ENCODE results near the gene DHH. TPM values are rescaled to one million over a fixed set of nuclear protein-coding genes. Genes with fewer than 3 reads are reported as not detected.

Gene DHH
- polyA plus RNA-seq, 3 donors: 0.25 to 0.44 (median 0.33) TPM

GRCh38 chr12:49051777-49052438 lies 42.7 kb downstream of the DHH start:
- DNase-seq (ENCODE audit: low read depth in 3 of 3, low spot score in 2 of 3): no peak

GRCh38 chr12:49051373-49051764 lies 43.2 kb downstream of the DHH start:
- DNase-seq (ENCODE audit: low read depth in 3 of 3, low spot score in 2 of 3): no peak

- no peak for DNase-seq (ENCODE audit: low read depth in 3 of 3, low spot score in 2 of 3)
Measured at GRCh38 chr12:49050507-49051372, 43.9 kb downstream of the DHH start.

- DNase-seq (ENCODE audit: low read depth in 3 of 3, low spot score in 2 of 3): no peak
Measured at GRCh38 chr12:49049566-49050224, 44.9 kb downstream of the DHH start.

GRCh38 chr12:49048953-49049352 lies 45.6 kb downstream of the DHH start:
- no peak for DNase-seq (ENCODE audit: low read depth in 3 of 3, low spot score in 2 of 3)

GRCh38 chr12:49046129-49046895 lies 48.3 kb downstream of the DHH start:
- no peak for DNase-seq (ENCODE audit: low read depth in 3 of 3, low spot score in 2 of 3)

- DNase-seq (ENCODE audit: low read depth in 3 of 3, low spot score in 2 of 3): no peak
Measured at GRCh38 chr12:49044660-49045059, 49.9 kb downstream of the DHH start.

GRCh38 chr12:49043856-49044258 lies 50.7 kb downstream of the DHH start:
- no peak for DNase-seq (ENCODE audit: low read depth in 3 of 3, low spot score in 2 of 3)

GRCh38 chr12:49043241-49043640 lies 51.4 kb downstream of the DHH start:
- DNase-seq (ENCODE audit: low read depth in 3 of 3, low spot score in 2 of 3): no peak

- DNase-seq (ENCODE audit: low read depth in 3 of 3, low spot score in 2 of 3): no peak
Measured at GRCh38 chr12:49041881-49042484, 52.6 kb downstream of the DHH start.

GRCh38 chr12:49041036-49041880 lies 53.3 kb downstream of the DHH start:
- DNase-seq (ENCODE audit: low read depth in 3 of 3, low spot score in 2 of 3): no peak

GRCh38 chr12:49040364-49040855 lies 54.2 kb downstream of the DHH start:
- no peak for DNase-seq (ENCODE audit: low read depth in 3 of 3, low spot score in 2 of 3)

GRCh38 chr12:49039421-49040363 lies 54.9 kb downstream of the DHH start:
- no peak for DNase-seq (ENCODE audit: low read depth in 3 of 3, low spot score in 2 of 3)

- DNase-seq (ENCODE audit: low read depth in 3 of 3, low spot score in 2 of 3): no peak
Measured at GRCh38 chr12:49038291-49038955, 56.2 kb downstream of the DHH start.

GRCh38 chr12:49037947-49038237 lies 56.7 kb downstream of the DHH start:
- no peak for DNase-seq (ENCODE audit: low read depth in 3 of 3, low spot score in 2 of 3)

GRCh38 chr12:49037111-49037946 lies 57.3 kb downstream of the DHH start:
- DNase-seq (ENCODE audit: low read depth in 3 of 3, low spot score in 2 of 3): no peak
